H1 (cell line): Measurements from ENCODE around the gene DEGS2. TPM values are rescaled to one million over a fixed set of nuclear protein-coding genes. Genes with fewer than 3 reads are reported as not detected.

Experiments used
- CHD7 ChIP-seq: fragments of 300-600 bp; sonication (generic); IDR thresholded peaks from 2 replicates; pipeline ENCODE4 v1.7.1; 2012; ENCODE audit warnings: low read length, moderate library complexity, mild to moderate bottlenecking, inconsistent platforms; ENCODE audit not compliant: insufficient replicate concordance
- RBBP5 ChIP-seq: IDR thresholded peaks from 2 replicates; pipeline ENCODE4 v1.7.1; 2012; ENCODE audit warnings: low read depth, mild to moderate bottlenecking, inconsistent platforms, low read length, moderate library complexity, borderline replicate concordance
- SP2 ChIP-seq: IDR thresholded peaks from 2 replicates; pipeline ENCODE4 v1.6.1; 2012; ENCODE audit warnings: mild to moderate bottlenecking, low read length, inconsistent platforms
- SRF ChIP-seq: IDR thresholded peaks from 2 replicates; pipeline ENCODE4 v1.6.1; 2011; ENCODE audit warnings: mild to moderate bottlenecking, low read depth, low read length, moderate library complexity
- polyA plus RNA-seq, 7 experiments: library from polyadenylated mRNA; depleted of rRNA in 3 of 7; stranded (reverse) in 5 of 7; unstranded in 2 of 7; fragments of >200 nt in 5 of 7; fragments of 200-250 nt in 2 of 7; gene quantifications; 1 replicate in 5 of 7; 2 replicates in 1 of 7; 4 replicates in 1 of 7; pipeline versions ENCODE4 v1.2.1 to v1.2.3, GENCODE V29; 2011 to 2013; ENCODE audit warnings: missing spikeins in 2 of 7, mixed read lengths in 2 of 7
- total RNA-seq: library from RNA; stranded (reverse); fragmentation: NEBNext Ultra II Directional; extraction: Animal tissue kit (Norgen Biotek cat#: 25700); gene quantifications from 2 replicates; pipeline ENCODE4 v1.2.1, GENCODE V29; 2021

The DEGS2 gene
- total and polyA plus RNA-seq, 2 of the 8 experiments (the other 6 are each of a cell fraction or from before 2014, with no cell fraction given), result 0.61 to 0.82 TPM

- no peak for TF ChIP-seq CHD7
- no peak for TF ChIP-seq SRF
- TF ChIP-seq RBBP5, result no peak
- TF ChIP-seq SP2, result no peak
Observed at GRCh38 chr14:100129161-100129589, 30.3 kb downstream of the DEGS2 start (continued).
